Small intestine (tissue), 7 donors: ENCODE data around the gene MOCS1. TPM values are rescaled to one million over a fixed set of nuclear protein-coding genes. Genes with fewer than 3 reads are reported as not detected.

Experiments used
- DNase-seq, 2 donors: peaks; one replicate each; pipeline versions ENCODE4 v3.0.0 to v3.0.0-alpha.2; 2013
- FAIRE-seq: peaks from 2 replicates; lab custom pipeline; 2012; peaks lifted over from hg19 to GRCh38; lab: Jason Lieb, UNC
- H3K27ac ChIP-seq, 3 donors: one replicate each; pipeline ENCODE4 v1.5.1; 2013; ENCODE audit warnings: low read length in 2 of 3, mild to moderate bottlenecking in 2 of 3, control low read depth in 1 of 3, inconsistent platforms in 1 of 3, low read depth in 1 of 3, moderate library complexity in 1 of 3
- H3K27me3 ChIP-seq, 3 donors: one replicate each; pipeline ENCODE4 v1.6.1; 2013; ENCODE audit warnings: low read length in 3 of 3, inconsistent platforms in 1 of 3; ENCODE audit not compliant: control insufficient read depth in 3 of 3, insufficient read depth in 3 of 3
- H3K36me3 ChIP-seq, 3 donors: one replicate each; pipeline ENCODE4 v1.6.1; 2013; ENCODE audit warnings: low read length in 3 of 3, inconsistent platforms in 1 of 3, low read depth in 1 of 3, mild to moderate bottlenecking in 1 of 3, moderate library complexity in 1 of 3; ENCODE audit not compliant: control insufficient read depth in 3 of 3, insufficient read depth in 2 of 3
- H3K4me1 ChIP-seq, 3 donors: one replicate each; pipeline ENCODE4 v1.6.1; 2013; ENCODE audit warnings: low read length in 2 of 3, inconsistent platforms in 1 of 3, low read depth in 1 of 3, mild to moderate bottlenecking in 1 of 3, moderate library complexity in 1 of 3; ENCODE audit not compliant: control insufficient read depth in 3 of 3, insufficient read depth in 2 of 3
- H3K4me3 ChIP-seq, 3 donors: one replicate each; pipeline ENCODE4 v1.5.1; 2013; ENCODE audit warnings: low read length in 3 of 3, control low read depth in 1 of 3, inconsistent platforms in 1 of 3, low read depth in 1 of 3, mild to moderate bottlenecking in 1 of 3, moderate library complexity in 1 of 3
- H3K9me3 ChIP-seq, 2 donors: one replicate each; pipeline ENCODE4 v1.6.1; 2013; ENCODE audit warnings: low read depth in 1 of 2, low read length in 1 of 2; ENCODE audit not compliant: control insufficient read depth in 2 of 2, insufficient read depth in 1 of 2
- WGBS, 3 donors: extraction: QIAGEN DNeasy Blood & Tissue Kit; methylation state at CpG; one replicate each; pipeline ENCODE4 v1.1.7; 2013; 5-methylcytosine and 5-hydroxymethylcytosine counted together
- polyA plus RNA-seq, 4 donors: library from polyadenylated mRNA; stranded (reverse) in 3 of 4; unstranded in 1 of 4; fragments of 200-250 nt in 3 of 4; fragments of 120-200 nt in 1 of 4; gene quantifications; one replicate each; pipeline versions ENCODE4 v1.2.1 to v1.2.3, GENCODE V29; 2013
- donor health status: healthy with polysubstance abuse.
- donor health status: control.
- donor health status: control.
- donor health status: Bipolar disorder and iron deficiency.
- donor health status: healthy.

Gene MOCS1
- polyA plus RNA-seq, 4 donors = 11.9 to 29.6 (median 18.0) TPM

- H3K4me1 ChIP-seq = peaks cover 7 to 15% (median 15%) of the 10 kb centered on the region in 3 donors
- no peak for DNase-seq
- peaks cover 0 to 43% (median 5%) of the 10 kb centered on the region in 3 donors for H3K36me3 ChIP-seq
- no peak for FAIRE-seq
- H3K9me3 ChIP-seq = no peaks in the 10 kb centered on the region
- 85 to 88% (median 85%) methylated on average over 3 of the region's 3 CpGs for WGBS, 3 donors
- no peak overlapping the region for H3K4me3 ChIP-seq
- H3K27me3 ChIP-seq = no peaks in the 10 kb centered on the region
- no peak overlapping the region for H3K27ac ChIP-seq
Measured at GRCh38 chr6:39925931-39926290, 8.4 kb downstream of the MOCS1 start.

GRCh38 chr6:39925191-39925930, 8.9 kb downstream of the MOCS1 start:
- no peaks in the 10 kb centered on the region for H3K27me3 ChIP-seq
- H3K27ac ChIP-seq = no peak overlapping the region
- H3K36me3 ChIP-seq = peaks cover 0 to 45% (median 5%) of the 10 kb centered on the region in 3 donors
- no peak overlapping the region for H3K4me3 ChIP-seq
- no peak for FAIRE-seq
- WGBS, 3 donors = 90 to 95% (median 93%) methylated on average over 22 of the region's 22 CpGs
- DNase-seq = no peak
- peaks cover 5 to 15% (median 13%) of the 10 kb centered on the region in 3 donors for H3K4me1 ChIP-seq
- no peaks in the 10 kb centered on the region for H3K9me3 ChIP-seq

DNA sequence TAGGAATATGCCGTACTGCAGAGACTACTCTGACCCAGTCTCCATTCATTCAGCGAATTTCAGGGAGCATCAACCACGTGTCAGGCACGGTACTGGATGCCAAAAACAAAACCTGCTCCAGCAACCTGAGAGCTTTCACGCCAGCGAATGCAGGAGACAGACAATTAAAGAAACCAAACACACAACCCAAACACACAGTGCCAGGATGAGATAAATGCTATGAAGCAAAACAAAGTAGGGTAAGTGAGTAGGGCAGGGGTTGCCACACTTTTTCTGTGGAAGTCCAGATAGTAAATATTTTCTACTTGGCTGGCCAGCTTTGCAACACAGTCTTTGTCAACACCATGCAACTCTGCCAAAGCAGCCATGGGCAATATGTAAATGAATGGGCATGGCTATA, 10.0 kb downstream of the MOCS1 start:
- FAIRE-seq = no peak
- no peak for DNase-seq
- H3K27me3 ChIP-seq = no peaks in the 10 kb centered on the region
- 39 to 72% (median 53%) methylated on average over 6 of the region's 6 CpGs for WGBS, 3 donors
- no peak overlapping the region for H3K4me3 ChIP-seq
- peak overlapping the region in 1 of 3 donors; percentile 33 for H3K27ac ChIP-seq
- peaks cover 0 to 45% (median 5%) of the 10 kb centered on the region in 3 donors for H3K36me3 ChIP-seq
- peaks cover 5 to 15% (median 11%) of the 10 kb centered on the region in 3 donors for H3K4me1 ChIP-seq
- no peaks in the 10 kb centered on the region for H3K9me3 ChIP-seq

DNA sequence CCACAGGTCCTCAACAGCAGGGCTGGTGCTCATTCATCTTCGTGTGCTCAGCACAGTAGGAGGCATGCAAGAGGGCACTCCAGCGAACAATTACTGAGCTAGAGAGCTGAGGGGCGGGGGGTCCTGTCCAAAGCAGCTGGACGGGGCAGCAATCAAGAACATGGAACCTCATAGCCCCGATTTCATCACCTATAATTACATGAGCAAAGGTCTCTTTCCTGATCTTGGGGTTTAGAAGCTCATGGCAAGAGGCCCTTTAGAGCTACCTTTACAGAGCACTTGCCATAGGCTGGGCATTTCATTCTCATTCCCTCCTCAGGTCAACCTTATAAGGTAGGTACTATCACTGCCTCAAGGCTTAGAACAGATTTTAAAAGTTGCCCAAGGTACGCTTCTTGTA, 10.4 kb downstream of the MOCS1 start:
- Histone ChIP-seq H3K4me1 (peaks cover 7 to 15% (median 11%) of the 10 kb centered on the region in 3 donors), H3K4me3 (no peak overlapping the region), H3K36me3 (peaks cover 0 to 43% (median 5%) of the 10 kb centered on the region in 3 donors), H3K27ac (peak overlapping the region in 2 of 3 donors; percentile 33 to 46), H3K9me3 (no peaks in the 10 kb centered on the region), H3K27me3 (no peaks in the 10 kb centered on the region)
- DNase-seq = peak; percentile 62 to 82
- no peak for FAIRE-seq
- WGBS, 3 donors = 39 to 47% (median 40%) methylated on average over 6 of the region's 6 CpGs

DNA sequence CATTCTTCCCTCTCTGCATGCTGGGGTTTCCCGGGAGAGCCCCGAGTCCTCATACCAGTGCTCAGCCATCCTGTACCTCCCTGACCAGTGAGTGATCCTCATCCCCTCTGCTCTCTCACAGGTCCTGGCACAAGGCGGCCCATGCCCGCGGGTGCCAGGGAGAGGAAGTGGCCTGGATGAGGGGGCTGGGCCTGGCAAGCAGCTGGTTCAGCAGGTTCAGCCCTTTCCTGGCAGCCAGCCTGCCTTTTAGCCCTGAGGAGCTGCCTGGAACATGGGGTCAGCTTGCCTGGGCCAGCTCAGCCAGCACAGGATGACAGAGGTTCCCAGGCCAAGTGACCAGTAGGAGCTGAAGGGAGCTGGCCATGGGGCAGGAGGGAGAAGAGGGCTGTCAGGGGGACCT, 10.9 kb downstream of the MOCS1 start:
- peak overlapping the region in 1 of 3 donors; percentile 46 for H3K27ac ChIP-seq
- FAIRE-seq (no peak), DNase-seq (no peak)
- H3K4me1 ChIP-seq = peaks cover 7 to 15% (median 11%) of the 10 kb centered on the region in 3 donors
- no peaks in the 10 kb centered on the region for H3K27me3 ChIP-seq
- H3K36me3 ChIP-seq = peaks cover 0 to 43% (median 5%) of the 10 kb centered on the region in 3 donors
- 50 to 55% (median 51%) methylated on average over 4 to 5 of the region's 5 CpGs for WGBS, 3 donors
- H3K4me3 ChIP-seq = no peak overlapping the region
- no peaks in the 10 kb centered on the region for H3K9me3 ChIP-seq

DNA sequence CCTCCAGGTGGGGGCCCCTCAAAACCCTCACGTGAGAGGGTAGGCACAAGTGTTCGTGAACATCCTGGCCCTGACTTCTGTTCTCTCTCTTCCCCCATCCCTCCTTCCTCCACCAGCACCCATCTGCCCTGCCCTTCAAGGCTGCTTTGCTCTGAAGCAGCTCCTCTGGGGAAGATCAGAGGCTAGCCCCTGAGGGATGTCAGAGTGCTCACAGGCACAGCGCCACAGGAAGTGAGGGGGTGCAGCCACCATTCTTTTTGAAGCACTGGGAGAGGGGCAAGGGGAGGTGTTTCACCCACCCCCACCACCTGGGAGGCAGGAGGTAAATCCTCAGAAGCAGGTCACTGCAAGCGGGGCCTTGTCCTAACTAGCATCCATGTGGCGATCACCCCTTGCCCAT, 11.4 kb downstream of the MOCS1 start:
- H3K27ac ChIP-seq = no peak overlapping the region
- DNase-seq (no peak), FAIRE-seq (no peak)
- H3K4me3 ChIP-seq = no peak overlapping the region
- H3K9me3 ChIP-seq = no peaks in the 10 kb centered on the region
- peaks cover 7 to 15% (median 13%) of the 10 kb centered on the region in 3 donors for H3K4me1 ChIP-seq
- peaks cover 2 to 43% (median 5%) of the 10 kb centered on the region in 3 donors for H3K36me3 ChIP-seq
- 84 to 92% (median 86%) methylated on average over 5 of the region's 5 CpGs for WGBS, 3 donors
- no peaks in the 10 kb centered on the region for H3K27me3 ChIP-seq

DNA sequence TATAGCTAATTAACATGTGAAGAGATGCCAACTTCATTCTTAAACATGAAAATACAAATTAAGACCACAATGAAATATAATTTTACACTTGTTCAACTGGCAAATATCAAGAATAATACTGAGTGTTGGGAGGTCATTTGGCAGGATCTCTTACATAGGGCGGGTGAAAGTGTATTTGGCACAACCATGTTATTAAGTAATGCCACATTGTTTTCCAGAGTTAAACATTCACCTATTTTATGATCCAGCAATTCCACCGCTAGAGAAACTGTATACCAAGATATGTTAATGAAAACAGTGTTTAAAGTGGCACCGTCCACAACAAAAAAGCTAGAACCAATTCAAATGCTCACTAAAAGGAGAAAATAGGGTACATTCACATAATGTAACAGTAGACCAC, 14.1 kb downstream of the MOCS1 start:
- Histone ChIP-seq H3K27ac (no peak overlapping the region), H3K4me1 (peaks cover 7 to 15% (median 9%) of the 10 kb centered on the region in 3 donors)
- WGBS, 3 donors = 21 to 55% (median 38%) methylated on average over 3 of the region's 3 CpGs

GRCh38 chr6:39918831-39919230, 15.4 kb downstream of the MOCS1 start:
- H3K9me3 ChIP-seq = no peaks in the 10 kb centered on the region
- H3K27ac ChIP-seq = no peak overlapping the region
- WGBS, 3 donors = 79 to 87% (median 84%) methylated on average over 5 of the region's 5 CpGs
- peaks cover 4 to 9% (median 8%) of the 10 kb centered on the region in 3 donors for H3K4me1 ChIP-seq
- FAIRE-seq (no peak), DNase-seq (no peak)
- no peak overlapping the region for H3K4me3 ChIP-seq
- no peaks in the 10 kb centered on the region for H3K27me3 ChIP-seq
- H3K36me3 ChIP-seq = peaks cover 0 to 47% (median 12%) of the 10 kb centered on the region in 3 donors

More for the DNA sequence above, 14.1 kb downstream of the MOCS1 start:
- H3K9me3 ChIP-seq = no peaks in the 10 kb centered on the region
- DNase-seq (peak; percentile 69 to 86), FAIRE-seq (peak; percentile 82)
- no peaks in the 10 kb centered on the region for H3K27me3 ChIP-seq
- H3K4me3 ChIP-seq = no peak overlapping the region
- peaks cover under 1 to 47% (median 11%) of the 10 kb centered on the region in 3 donors for H3K36me3 ChIP-seq
